Measurements from ENCODE around the gene MYH15.

The MYH15 gene

DNA sequence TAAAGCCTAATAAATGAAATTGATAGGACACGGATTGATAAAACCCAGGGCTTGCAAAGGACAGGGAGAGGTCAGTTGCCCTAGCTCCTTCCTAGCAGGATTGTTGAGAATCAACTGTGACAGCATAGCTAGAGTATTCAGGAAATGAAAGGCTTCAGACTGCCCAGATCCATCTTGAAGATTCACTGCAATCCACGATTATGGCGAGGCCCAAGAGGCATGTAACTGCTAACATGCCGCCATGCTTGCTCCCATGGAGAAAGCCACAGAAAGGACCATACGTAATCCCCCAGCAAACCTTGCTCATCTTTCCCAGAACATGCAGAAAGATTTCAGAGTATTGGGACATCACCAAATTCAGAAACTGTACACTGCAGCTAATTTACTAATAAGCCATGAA, 41.3 kb downstream of the MYH15 start:
- no peak for DNase-seq

GRCh38 chr3:108468577-108468976, 41.8 kb downstream of the MYH15 start:
- no peak for DNase-seq

GRCh38 chr3:108462899-108463298, 47.5 kb downstream of the MYH15 start:
- no peak for DNase-seq

DNA sequence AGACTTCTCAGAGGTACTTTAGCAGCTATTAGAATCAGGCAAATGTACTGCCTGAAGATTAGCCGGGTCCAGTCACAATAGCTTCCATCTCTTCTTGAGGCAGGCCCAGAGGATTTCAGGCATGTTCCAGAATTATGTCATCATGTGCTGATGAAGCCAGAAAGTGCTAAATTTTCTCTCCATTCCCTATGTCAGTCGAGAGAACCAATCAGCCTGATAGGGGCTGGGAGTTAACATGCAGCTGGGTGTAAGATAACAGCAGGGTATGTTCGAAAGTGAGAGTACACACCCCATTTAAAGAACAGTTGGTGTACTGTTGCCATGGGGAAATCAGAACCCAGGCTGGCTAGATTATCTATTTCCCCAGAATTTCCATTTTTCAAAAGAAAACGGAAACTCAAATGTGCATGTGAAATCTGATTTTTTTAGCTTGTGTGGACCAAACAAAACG, 48.7 kb downstream of the MYH15 start:
- DNase-seq = no peak

DNA sequence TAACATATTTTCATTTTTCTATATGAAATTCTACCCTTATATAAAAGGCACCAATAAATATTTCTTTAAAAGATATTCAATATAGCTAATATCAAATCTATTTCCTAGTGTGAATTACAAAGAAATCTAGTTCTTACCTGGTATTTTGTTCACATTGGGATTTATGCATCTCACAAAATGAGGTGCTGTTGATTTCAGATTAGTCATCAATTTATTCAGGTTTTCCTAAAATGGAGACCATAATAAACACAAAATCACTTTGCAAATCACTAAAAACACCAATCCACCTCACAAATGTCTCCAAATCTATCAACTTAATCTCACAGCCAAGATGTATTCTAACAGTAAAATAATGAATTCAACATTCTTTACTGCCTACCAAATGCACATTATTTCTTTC, 51.2 kb downstream of the MYH15 start:
- no peak for DNase-seq

GRCh38 chr3:108455212-108455705, 55.1 kb downstream of the MYH15 start:
- DNase-seq = no peak

GRCh38 chr3:108453565-108453964, 56.8 kb downstream of the MYH15 start:
- no peak for DNase-seq

DNA sequence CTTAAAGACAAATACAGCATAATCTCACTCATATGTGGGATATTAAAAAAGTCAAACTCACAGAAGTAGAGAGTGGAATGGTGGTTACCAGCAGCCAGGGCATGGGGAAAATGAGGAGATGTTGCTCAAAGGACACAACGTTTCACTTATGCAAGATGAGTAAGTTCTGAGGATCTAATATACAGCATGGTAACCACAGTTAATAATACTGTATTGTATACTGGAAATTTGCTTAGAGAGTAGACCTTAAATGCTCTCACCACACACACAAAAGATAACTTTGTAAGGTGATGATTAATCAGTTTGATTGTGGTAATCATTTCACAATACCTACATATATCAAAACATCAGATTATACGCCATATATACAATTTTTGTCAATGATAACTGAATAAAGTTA, 60.0 kb downstream of the MYH15 start:
- DNase-seq = no peak

DNA sequence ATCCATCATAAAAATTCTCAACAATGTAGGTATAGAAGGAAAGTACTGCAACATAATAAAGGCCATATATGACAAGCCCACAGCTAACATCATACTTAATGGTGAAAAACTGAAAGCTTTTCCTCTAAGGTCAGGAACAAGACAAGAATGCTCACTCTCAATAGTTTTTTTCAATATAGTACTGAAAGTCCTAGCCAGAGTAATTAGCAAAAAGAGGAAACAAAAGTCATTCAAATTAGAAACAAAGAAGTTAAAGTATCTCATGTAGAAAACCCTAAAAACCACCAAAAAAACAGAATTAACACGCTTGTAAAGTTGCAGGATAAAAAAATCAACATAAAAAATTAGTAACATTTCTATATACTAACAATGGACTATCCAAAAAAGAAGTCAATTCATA, 61.8 kb downstream of the MYH15 start:
- DNase-seq = no peak

DNA sequence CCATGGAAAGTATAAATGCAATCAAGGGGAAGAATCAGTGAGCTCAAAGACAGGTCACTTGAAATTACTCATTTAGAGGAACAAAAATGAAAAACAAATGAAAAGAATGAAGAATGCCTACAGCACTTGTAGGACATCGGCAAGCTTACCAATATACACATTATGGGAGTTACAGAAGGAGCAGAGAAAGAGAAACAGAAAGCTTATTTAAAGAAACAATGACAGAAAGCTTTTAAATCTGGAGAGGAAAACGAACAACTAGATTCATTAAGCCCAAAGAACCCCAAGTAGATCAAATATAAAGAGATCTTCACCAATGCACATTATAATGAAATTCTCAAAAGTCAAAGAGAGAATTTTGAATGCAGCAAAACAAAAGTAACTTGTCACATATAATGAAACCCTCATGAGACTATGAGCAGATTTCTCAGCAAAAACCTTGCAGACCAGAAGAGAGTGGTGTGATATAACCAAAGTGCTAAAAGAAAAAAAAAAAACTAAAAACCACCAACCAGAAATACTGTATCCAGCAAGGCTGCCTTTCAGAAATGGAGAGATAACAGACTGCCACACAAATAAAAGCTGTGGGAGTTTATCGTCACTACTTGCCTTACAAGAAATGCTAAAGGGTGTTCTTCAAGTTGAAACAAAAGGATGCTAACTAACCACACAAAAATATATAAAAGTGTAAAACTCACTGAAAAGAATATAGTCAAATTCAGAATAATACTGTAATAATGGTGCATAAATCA, 63.1 kb downstream of the MYH15 start:
- DNase-seq = no peak

GRCh38 chr3:108442281-108442680, 68.1 kb downstream of the MYH15 start:
- DNase-seq = no peak

DNA sequence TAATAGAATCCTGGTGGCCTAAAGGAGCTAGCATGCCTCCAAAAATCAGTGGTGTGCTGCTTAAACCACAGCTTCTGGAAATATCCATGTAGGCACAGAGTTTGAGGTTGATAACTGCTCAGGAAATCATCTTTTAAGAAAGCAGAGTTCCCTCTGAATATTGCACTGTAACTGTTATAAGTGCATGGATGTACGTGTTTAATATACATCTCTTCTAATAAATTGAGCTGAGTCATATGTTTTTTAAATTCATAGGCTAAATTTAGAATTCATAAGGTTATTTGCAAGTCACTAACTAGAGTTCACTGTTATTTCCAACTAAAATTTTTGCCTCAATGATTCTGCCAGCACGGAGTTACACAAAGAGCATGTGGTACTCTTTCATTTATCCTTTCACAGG, 68.9 kb downstream of the MYH15 start:
- no peak for DNase-seq

DNA sequence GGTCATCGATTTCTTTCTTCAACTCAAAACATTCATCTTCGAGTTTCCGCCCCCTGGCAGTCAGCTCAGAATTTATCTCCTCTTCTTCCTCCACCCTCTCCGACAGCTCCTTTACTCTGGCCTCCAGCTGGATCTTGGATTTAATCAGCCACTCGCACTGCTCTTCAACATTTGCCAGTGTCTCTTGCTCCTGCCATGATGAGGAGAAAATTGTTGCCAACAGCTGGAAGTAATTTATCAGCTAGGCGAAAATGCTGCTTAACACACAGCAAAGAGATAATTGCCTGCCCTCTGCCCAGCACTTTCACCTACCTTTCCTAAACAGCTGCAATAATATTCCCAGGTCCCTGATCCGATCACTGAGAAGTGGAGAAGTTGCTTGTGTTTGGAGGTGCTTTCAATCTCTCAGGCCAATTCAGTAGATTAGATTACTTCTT, 69.3 kb downstream of the MYH15 start:
- DNase-seq = no peak

DNA sequence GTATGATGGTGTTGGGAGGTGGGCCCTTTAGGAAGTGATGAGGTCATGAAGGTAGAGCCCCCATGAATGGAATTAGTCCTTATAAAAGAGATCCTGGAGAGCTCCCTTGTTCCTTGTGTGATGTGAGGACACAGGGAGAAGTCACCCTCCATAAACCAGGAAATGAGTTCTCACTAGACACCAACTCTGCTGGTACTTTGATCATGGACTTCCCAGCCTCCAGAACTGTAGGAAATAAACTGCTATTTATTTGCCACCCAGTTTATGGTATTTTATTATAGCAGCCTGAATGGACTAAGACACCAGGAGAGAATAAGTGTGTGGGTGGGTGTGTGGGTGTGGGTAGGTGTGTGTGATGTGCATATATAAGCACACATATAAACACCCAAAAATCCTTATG, 71.9 kb downstream of the MYH15 start:
- no peak for DNase-seq

GRCh38 chr3:108437439-108437838, 73.0 kb downstream of the MYH15 start:
- DNase-seq = no peak

- no peak for DNase-seq
Measured at GRCh38 chr3:108433928-108434327, 76.5 kb downstream of the MYH15 start.

GRCh38 chr3:108432431-108432830, 78.0 kb downstream of the MYH15 start:
- no peak for DNase-seq

DNA sequence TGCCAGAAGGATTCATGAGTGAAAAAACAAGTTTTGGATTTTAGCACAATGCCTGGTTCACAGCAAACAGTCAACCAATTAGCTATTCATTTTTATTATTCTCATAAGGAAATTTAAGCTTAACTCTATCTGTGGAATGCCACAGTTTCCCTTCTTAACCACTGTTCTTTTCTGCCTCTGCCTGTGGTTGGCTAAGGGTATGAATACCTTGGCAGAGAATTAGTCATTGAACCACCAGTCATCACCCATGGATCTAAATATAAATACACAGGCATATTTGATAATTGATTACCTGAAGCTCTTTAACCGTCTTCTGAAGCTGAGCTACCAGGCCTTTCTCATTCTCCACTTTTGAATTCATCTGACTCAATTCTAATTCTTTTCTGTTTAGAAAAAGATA, 79.9 kb downstream of the MYH15 start:
- no peak for DNase-seq

- DNase-seq = no peak
Measured at GRCh38 chr3:108428586-108428985, 81.8 kb downstream of the MYH15 start.

GRCh38 chr3:108420926-108421325, 89.5 kb downstream of the MYH15 start:
- DNase-seq = no peak

GRCh38 chr3:108416111-108416869, 94.1 kb downstream of the MYH15 start:
- DNase-seq = no peak

GRCh38 chr3:108415661-108416060, 94.7 kb downstream of the MYH15 start:
- no peak for DNase-seq

- no peak for DNase-seq
Measured at GRCh38 chr3:108414007-108414406, 96.4 kb downstream of the MYH15 start.

DNA sequence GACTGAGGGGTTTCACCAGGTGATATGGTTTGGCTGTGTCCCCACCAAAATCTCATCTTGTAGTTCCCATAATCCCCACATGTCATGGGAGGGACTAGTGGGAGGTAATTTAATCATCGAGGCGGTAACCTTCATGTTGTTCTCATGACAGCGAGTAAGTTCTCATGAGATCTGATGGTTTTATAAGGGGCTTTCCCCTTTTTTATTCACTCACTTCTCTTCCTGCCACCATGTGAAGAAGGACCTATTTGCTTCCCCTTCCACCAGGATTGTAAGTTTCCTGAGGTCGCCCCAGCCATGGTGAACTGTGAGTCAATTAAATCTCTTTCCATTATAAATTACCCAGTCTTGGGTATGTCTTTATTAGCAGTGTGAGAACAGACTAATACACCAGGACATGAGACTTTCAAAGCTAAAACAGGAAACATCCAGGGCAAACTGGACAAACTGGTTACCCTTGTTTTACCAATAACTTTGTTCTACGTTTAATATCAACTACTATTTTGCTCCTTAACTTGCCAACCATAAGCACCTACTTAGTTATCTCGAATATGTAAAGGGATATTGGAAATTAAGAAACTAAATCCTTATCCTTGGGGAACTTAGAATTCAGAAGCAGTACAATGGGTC, 98.2 kb downstream of the MYH15 start:
- DNase-seq = no peak
